ENCODE measurements around the gene PBX1.
A peak's percentile ranks its signal among the peaks of the same experiment; 100 is the strongest.
"Not testable (repeated sequence)": the region's sequence is repeated elsewhere in the genome, so short reads cannot be mapped to it uniquely, and the experiment has no call there.

The PBX1 gene

GRCh38 chr1:164590592-164590991, 31.6 kb downstream of the PBX1 start:
- no peak for DNase-seq

- DNase-seq, result no peak
Measured at GRCh38 chr1:164591858-164592257, 32.9 kb downstream of the PBX1 start.

GRCh38 chr1:164592634-164593033, 33.6 kb downstream of the PBX1 start:
- no peak for DNase-seq

GRCh38 chr1:164595212-164595611, 36.2 kb downstream of the PBX1 start:
- DNase-seq, result no peak

GRCh38 chr1:164596172-164596571, 37.2 kb downstream of the PBX1 start:
- DNase-seq, result no peak

GRCh38 chr1:164598719-164599118, 39.7 kb downstream of the PBX1 start:
- no peak for DNase-seq

- DNase-seq, result no peak
Measured at GRCh38 chr1:164599272-164599671, 40.3 kb downstream of the PBX1 start.

GRCh38 chr1:164601399-164602100, 42.6 kb downstream of the PBX1 start:
- no peak for DNase-seq

GRCh38 chr1:164602101-164602422, 43.1 kb downstream of the PBX1 start:
- no peak for DNase-seq

- peak in 1 of 14 donors; percentile 50 for DNase-seq
Measured at GRCh38 chr1:164602480-164603093, 43.6 kb downstream of the PBX1 start.

- DNase-seq, result not testable (repeated sequence)
Measured at GRCh38 chr1:164603805-164604204, 44.8 kb downstream of the PBX1 start.

- DNase-seq, result no peak
Measured at GRCh38 chr1:164604541-164604940, 45.6 kb downstream of the PBX1 start.

GRCh38 chr1:164605254-164606091, 46.5 kb downstream of the PBX1 start:
- DNase-seq, result no peak

- no peak for DNase-seq
Measured at GRCh38 chr1:164607351-164607750, 48.4 kb downstream of the PBX1 start.

- DNase-seq, result no peak
Measured at GRCh38 chr1:164608651-164609057, 49.7 kb downstream of the PBX1 start.

GRCh38 chr1:164609089-164609488, 50.1 kb downstream of the PBX1 start:
- DNase-seq, result no peak

- DNase-seq, result peak in 5 of 14 donors; percentile 19 to 50 (median 43)
Measured at GRCh38 chr1:164610538-164611222, 51.7 kb downstream of the PBX1 start.

- DNase-seq, result no peak
Measured at GRCh38 chr1:164611754-164612642, 53.0 kb downstream of the PBX1 start.

- no peak for DNase-seq
Measured at GRCh38 chr1:164613176-164613575, 54.2 kb downstream of the PBX1 start.

GRCh38 chr1:164614316-164614715, 55.3 kb downstream of the PBX1 start:
- no peak for DNase-seq

GRCh38 chr1:164617377-164618201, 58.6 kb downstream of the PBX1 start:
- DNase-seq, result peak in 1 of 14 donors; percentile 16
